Neural cell (in vitro differentiated cells): ENCODE measurements around the gene SLC9A7.

Experiments used
- EP300 ChIP-seq: fragments of 450-650 bp; conservative IDR thresholded peaks from 2 replicates; pipeline ENCODE4 v1.6.1; 2014; ENCODE audit warnings: antibody characterized with exemption, mild to moderate bottlenecking, moderate library complexity; ENCODE audit not compliant: poor library complexity, severe bottlenecking
- SMC3 ChIP-seq: fragments of 450-650 bp; conservative IDR thresholded peaks from 2 replicates; pipeline ENCODE4 v1.6.1; 2014; ENCODE audit warnings: antibody characterized with exemption, mild to moderate bottlenecking, moderate library complexity; ENCODE audit not compliant: poor library complexity
- TF ChIP-seq, protein P1 (sequence below): fragments of 450-650 bp; IDR thresholded peaks from 2 replicates; pipeline ENCODE4 v1.5.1; 2014; ENCODE audit warnings: antibody characterized with exemption, mild to moderate bottlenecking, moderate library complexity; ENCODE audit not compliant: poor library complexity, severe bottlenecking

DNA sequence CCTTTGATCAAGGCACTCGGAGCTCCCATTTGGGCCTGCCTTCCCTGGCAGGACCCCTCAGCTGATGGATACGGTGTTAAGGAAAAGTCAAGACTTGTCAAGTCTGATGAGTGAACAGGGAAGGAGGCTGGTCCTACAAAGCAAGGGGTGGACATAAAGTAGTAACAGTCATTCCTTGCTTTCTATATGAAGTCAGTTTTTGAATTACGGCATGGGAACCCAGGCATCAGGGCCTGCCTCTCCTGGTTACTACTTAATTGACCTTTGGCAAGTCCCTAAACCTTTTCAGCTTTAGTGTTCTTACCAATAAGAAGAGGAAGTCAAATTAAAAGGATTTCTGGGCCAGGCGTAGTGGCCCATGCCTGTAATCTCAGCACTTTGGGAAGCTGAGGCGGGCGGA, 178.3 kb downstream of the SLC9A7 start:
- TF ChIP-seq, protein P1, sequence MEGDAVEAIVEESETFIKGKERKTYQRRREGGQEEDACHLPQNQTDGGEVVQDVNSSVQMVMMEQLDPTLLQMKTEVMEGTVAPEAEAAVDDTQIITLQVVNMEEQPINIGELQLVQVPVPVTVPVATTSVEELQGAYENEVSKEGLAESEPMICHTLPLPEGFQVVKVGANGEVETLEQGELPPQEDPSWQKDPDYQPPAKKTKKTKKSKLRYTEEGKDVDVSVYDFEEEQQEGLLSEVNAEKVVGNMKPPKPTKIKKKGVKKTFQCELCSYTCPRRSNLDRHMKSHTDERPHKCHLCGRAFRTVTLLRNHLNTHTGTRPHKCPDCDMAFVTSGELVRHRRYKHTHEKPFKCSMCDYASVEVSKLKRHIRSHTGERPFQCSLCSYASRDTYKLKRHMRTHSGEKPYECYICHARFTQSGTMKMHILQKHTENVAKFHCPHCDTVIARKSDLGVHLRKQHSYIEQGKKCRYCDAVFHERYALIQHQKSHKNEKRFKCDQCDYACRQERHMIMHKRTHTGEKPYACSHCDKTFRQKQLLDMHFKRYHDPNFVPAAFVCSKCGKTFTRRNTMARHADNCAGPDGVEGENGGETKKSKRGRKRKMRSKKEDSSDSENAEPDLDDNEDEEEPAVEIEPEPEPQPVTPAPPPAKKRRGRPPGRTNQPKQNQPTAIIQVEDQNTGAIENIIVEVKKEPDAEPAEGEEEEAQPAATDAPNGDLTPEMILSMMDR, result no peak
- TF ChIP-seq EP300 (no peak), SMC3 (no peak)
